HG03457 (cell line): ENCODE results near the gene TAF4B.
"Not testable (repeated sequence)": the region's sequence is repeated elsewhere in the genome, so short reads cannot be mapped to it uniquely, and the experiment has no call there.

Experiments
- ATAC-seq: cut with Tn5 transposase; IDR thresholded peaks from one replicate; pipeline ENCODE4 v1.9.1; 2021; ENCODE audit warnings: moderate number of reproducible peaks; ENCODE audit not compliant: unreplicated experiment

The TAF4B gene

GRCh38 chr18:26226229-26227050, at the start of gene TAF4B:
TAF4B (plus strand) TSS chr18:26226445; CDS start chr18:26226934, 489 bp downstream.
- ATAC-seq, result peak; percentile 81

- peak; percentile 60 for ATAC-seq
Measured at GRCh38 chr18:26181343-26181826, 44.9 kb upstream of the TAF4B start.

GRCh38 chr18:26183395-26184112, 42.7 kb upstream of the TAF4B start:
- no peak for ATAC-seq

GRCh38 chr18:26185267-26185666, 41.0 kb upstream of the TAF4B start:
- ATAC-seq, result no peak

GRCh38 chr18:26190506-26190905, 35.7 kb upstream of the TAF4B start:
- ATAC-seq, result peak; percentile 83

GRCh38 chr18:26192233-26192632, 34.0 kb upstream of the TAF4B start:
- no peak for ATAC-seq

- no peak for ATAC-seq
Measured at GRCh38 chr18:26196605-26197004, 29.6 kb upstream of the TAF4B start.

- not testable (repeated sequence) for ATAC-seq
Measured at GRCh38 chr18:26202001-26202400, 24.2 kb upstream of the TAF4B start.

- no peak for ATAC-seq
Measured at GRCh38 chr18:26205318-26205717, 20.9 kb upstream of the TAF4B start.

- ATAC-seq, result no peak
Measured at GRCh38 chr18:26206488-26206887, 19.8 kb upstream of the TAF4B start.

GRCh38 chr18:26207937-26208336, 18.3 kb upstream of the TAF4B start:
- ATAC-seq, result no peak

GRCh38 chr18:26208977-26209376, 17.3 kb upstream of the TAF4B start:
- ATAC-seq, result no peak

GRCh38 chr18:26210147-26210546, 16.1 kb upstream of the TAF4B start:
- ATAC-seq, result no peak

- ATAC-seq, result peak; percentile 80
Measured at GRCh38 chr18:26215247-26215970, 10.8 kb upstream of the TAF4B start.

GRCh38 chr18:26225022-26225693, 1.1 kb upstream of the TAF4B start:
- no peak for ATAC-seq

GRCh38 chr18:26225915-26226228, 373 bp upstream of the TAF4B start:
- ATAC-seq, result no peak

GRCh38 chr18:26227051-26227670, 916 bp downstream of the TAF4B start:
- no peak for ATAC-seq

- ATAC-seq, result no peak
Measured at GRCh38 chr18:26228562-26229260, 2.5 kb downstream of the TAF4B start.

- no peak for ATAC-seq
Measured at GRCh38 chr18:26230497-26230896, 4.3 kb downstream of the TAF4B start.

- no peak for ATAC-seq
Measured at GRCh38 chr18:26233208-26233607, 7.0 kb downstream of the TAF4B start.
